Measurements from ENCODE around the gene PLCB4. TPM values are rescaled to one million over a fixed set of nuclear protein-coding genes. Genes with fewer than 3 reads are reported as not detected.

The PLCB4 gene
- total RNA-seq, 1 experiment from 2014 or later, result 0.91 TPM

DNA sequence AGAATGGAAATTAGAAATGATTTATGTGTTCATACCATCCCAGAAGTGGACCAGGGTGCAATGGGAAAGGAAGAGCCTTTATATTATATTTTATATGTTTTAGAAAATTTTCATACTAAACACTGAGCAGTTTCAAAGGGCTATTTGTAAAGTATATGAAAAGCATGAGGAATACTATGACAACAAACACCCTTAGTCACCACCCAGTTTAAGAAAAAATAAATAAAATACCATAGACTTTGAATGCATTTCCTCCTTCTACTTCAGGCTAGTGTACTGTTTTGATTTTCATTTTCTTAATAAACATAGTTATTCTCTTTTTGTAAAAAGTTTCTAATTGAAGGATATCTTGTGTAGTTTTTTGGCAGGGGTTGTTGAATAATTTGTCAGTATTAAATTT is 191.1 kb downstream of the PLCB4 start:
- CTCF ChIA-PET, result no interaction called here
- peaks cover 8% of the 10 kb centered on the region for H3K9me3 Mint-ChIP-seq (ENCODE audit: unreplicated experiment)
- TF ChIP-seq, protein P1, sequence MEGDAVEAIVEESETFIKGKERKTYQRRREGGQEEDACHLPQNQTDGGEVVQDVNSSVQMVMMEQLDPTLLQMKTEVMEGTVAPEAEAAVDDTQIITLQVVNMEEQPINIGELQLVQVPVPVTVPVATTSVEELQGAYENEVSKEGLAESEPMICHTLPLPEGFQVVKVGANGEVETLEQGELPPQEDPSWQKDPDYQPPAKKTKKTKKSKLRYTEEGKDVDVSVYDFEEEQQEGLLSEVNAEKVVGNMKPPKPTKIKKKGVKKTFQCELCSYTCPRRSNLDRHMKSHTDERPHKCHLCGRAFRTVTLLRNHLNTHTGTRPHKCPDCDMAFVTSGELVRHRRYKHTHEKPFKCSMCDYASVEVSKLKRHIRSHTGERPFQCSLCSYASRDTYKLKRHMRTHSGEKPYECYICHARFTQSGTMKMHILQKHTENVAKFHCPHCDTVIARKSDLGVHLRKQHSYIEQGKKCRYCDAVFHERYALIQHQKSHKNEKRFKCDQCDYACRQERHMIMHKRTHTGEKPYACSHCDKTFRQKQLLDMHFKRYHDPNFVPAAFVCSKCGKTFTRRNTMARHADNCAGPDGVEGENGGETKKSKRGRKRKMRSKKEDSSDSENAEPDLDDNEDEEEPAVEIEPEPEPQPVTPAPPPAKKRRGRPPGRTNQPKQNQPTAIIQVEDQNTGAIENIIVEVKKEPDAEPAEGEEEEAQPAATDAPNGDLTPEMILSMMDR (IDR thresholded peaks at IDR 0.05; ENCODE audit: unreplicated experiment), result no peak
- H3K4me1 Mint-ChIP-seq (ENCODE audit: insufficient read depth, unreplicated experiment), result peaks cover 4% of the 10 kb centered on the region
- no peak for DNase-seq (ENCODE audit: unreplicated experiment)
- intact Hi-C loops (cut with micrococcal nuclease), result no loop called here
- no TSS peak for BruUV-seq (replicated peaks)
- no peaks in the 10 kb centered on the region for H3K36me3 Mint-ChIP-seq (ENCODE audit: insufficient read depth, unreplicated experiment)
- H3K27me3 Mint-ChIP-seq (ENCODE audit: insufficient read depth, unreplicated experiment), result no peaks in the 10 kb centered on the region
- no peak overlapping the region for H3K27ac Mint-ChIP-seq (ENCODE audit: low read depth, unreplicated experiment)
- H3K4me3 Mint-ChIP-seq (ENCODE audit: unreplicated experiment), result no peak overlapping the region
- POLR2A ChIA-PET, result no interaction called here

DNA sequence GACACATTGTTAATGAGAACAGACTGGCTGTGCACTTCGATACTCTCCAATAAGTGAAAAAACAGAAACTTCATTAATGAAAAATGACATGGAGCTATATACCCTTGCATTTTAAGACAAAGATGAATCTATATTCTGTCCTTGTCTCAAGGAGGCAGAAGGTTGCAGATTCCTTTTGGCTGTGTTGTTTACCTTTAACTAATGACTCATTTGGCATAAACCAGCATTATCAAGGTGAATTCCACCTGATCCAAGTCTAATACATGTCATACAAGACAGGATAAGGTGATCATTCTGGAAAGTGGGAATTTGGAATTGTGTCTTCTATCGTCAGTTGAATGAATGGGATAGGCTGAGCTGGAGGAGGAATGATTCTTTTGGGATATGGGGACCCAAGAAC is 192.9 kb downstream of the PLCB4 start:
- Mint-ChIP-seq H3K27ac (ENCODE audit: low read depth, unreplicated experiment) (no peak overlapping the region), H3K9me3 (ENCODE audit: unreplicated experiment) (peaks cover 8% of the 10 kb centered on the region), H3K4me3 (ENCODE audit: unreplicated experiment) (no peak overlapping the region), H3K27me3 (ENCODE audit: insufficient read depth, unreplicated experiment) (no peaks in the 10 kb centered on the region), H3K4me1 (ENCODE audit: insufficient read depth, unreplicated experiment) (peaks cover 4% of the 10 kb centered on the region), H3K36me3 (ENCODE audit: insufficient read depth, unreplicated experiment) (no peaks in the 10 kb centered on the region)
- intact Hi-C loops (cut with micrococcal nuclease), result no loop called here
- CTCF ChIA-PET, result interaction anchor here (0.7 to 2.7 kb wide), 5 partner anchors 9 to 501 kb away, joined by 4 to 9 read pairs (median 6); no protein-coding TSS in a partner anchor
- no TSS peak for BruUV-seq (replicated peaks)
- peak; percentile 19 for DNase-seq (ENCODE audit: unreplicated experiment)
- POLR2A ChIA-PET, result interaction anchor here (0.8 to 1.7 kb wide), 3 partner anchors 14 to 46 kb away, joined by 3 to 6 read pairs (median 4); no protein-coding TSS in a partner anchor
- TF ChIP-seq, protein P1 (IDR thresholded peaks at IDR 0.05; ENCODE audit: unreplicated experiment), result no peak

DNA sequence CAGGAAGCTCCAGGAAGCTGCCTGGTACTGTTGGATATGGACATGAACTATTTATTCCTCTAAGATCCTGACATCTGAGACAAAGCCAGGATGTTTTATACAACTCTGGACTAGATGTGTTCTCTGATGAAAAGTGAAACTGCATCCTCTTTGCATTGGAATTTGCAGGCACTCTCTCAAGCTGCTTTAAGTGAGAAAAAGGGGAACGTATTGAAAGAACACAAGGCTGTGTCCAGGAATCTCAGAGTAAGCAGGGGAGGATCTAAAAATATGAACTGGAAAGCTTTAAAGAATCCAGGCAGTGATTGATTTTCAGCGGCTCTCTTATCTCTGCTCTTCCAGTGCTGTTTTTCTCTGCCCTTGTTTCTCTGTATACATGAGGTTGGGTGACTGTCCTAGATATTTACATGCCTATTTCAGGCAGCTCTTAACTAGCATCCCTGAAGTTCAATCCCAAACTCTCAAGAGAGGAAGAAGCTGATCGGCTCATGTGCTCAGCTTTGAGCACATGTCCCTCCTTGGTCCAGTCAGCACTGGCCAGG is 193.8 kb downstream of the PLCB4 start:
- H3K27me3 Mint-ChIP-seq (ENCODE audit: insufficient read depth, unreplicated experiment), result no peaks in the 10 kb centered on the region
- no TSS peak for BruUV-seq (replicated peaks)
- H3K9me3 Mint-ChIP-seq (ENCODE audit: unreplicated experiment), result peaks cover 8% of the 10 kb centered on the region
- H3K36me3 Mint-ChIP-seq (ENCODE audit: insufficient read depth, unreplicated experiment), result no peaks in the 10 kb centered on the region
- H3K4me1 Mint-ChIP-seq (ENCODE audit: insufficient read depth, unreplicated experiment), result peaks cover 4% of the 10 kb centered on the region
- DNase-seq (ENCODE audit: unreplicated experiment), result no peak
- no peak overlapping the region for H3K27ac Mint-ChIP-seq (ENCODE audit: low read depth, unreplicated experiment)
- no peak overlapping the region for H3K4me3 Mint-ChIP-seq (ENCODE audit: unreplicated experiment)
- CTCF ChIA-PET, result interaction anchor here (0.5 to 2.7 kb wide), 9 partner anchors 9 to 502 kb away, joined by 3 to 9 read pairs (median 4); no protein-coding TSS in a partner anchor
- TF ChIP-seq, protein P1 (IDR thresholded peaks at IDR 0.05; ENCODE audit: unreplicated experiment), result no peak
- intact Hi-C loops (cut with micrococcal nuclease), result no loop called here
- POLR2A ChIA-PET, result interaction anchor here (0.6 to 1.7 kb wide), 4 partner anchors 9 to 45 kb away, joined by 4 to 7 read pairs (median 5); no protein-coding TSS in a partner anchor

DNA sequence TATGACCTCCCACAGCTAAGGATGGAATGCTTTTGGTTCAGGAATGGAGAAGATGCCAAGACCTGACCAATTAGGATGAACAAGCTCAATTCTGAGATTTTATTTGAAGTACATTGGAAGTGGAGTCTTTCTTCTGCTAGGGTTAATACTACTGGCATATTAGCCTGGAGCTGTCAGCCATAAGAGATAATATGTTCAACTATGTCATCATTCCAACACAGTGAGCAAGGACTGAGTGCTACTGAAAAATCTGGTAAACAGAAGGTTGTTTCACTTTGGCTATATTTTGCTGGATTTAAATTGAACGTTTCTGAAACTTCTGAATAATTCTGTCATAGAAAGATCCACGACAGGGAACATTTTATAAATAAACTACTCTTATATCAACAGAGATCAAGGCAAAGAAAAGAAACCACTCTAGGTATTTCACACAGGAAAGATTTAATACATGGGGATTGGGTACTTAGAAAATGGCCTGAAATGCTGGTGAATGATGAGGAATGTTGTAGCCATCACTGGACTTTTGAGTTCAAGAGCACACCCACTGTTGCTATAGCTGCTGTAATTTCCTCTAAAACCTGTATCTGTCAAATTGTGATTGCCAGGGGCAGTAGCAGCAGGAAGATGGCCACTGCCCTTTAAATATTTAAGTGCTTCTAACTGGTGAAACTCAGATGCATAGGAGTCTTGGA is 200.5 kb downstream of the PLCB4 start:
- TF ChIP-seq, protein P1 (IDR thresholded peaks at IDR 0.05; ENCODE audit: unreplicated experiment), result no peak
- H3K27ac Mint-ChIP-seq (ENCODE audit: low read depth, unreplicated experiment), result no peak overlapping the region
- no peaks in the 10 kb centered on the region for H3K9me3 Mint-ChIP-seq (ENCODE audit: unreplicated experiment)
- no peaks in the 10 kb centered on the region for H3K36me3 Mint-ChIP-seq (ENCODE audit: insufficient read depth, unreplicated experiment)
- POLR2A ChIA-PET, result interaction anchor here (1.2 kb wide), 1 partner anchor 14 kb away, joined by 3 read pairs; no protein-coding TSS in a partner anchor
- BruUV-seq (replicated peaks), result no TSS peak
- H3K4me1 Mint-ChIP-seq (ENCODE audit: insufficient read depth, unreplicated experiment), result no peaks in the 10 kb centered on the region
- intact Hi-C loops (cut with micrococcal nuclease), result no loop called here
- CTCF ChIA-PET, result interaction anchor here (0.6 kb wide), 2 partner anchors 195 to 341 kb away, joined by 3 read pairs; no protein-coding TSS in a partner anchor
- H3K27me3 Mint-ChIP-seq (ENCODE audit: insufficient read depth, unreplicated experiment), result no peaks in the 10 kb centered on the region
- no peak overlapping the region for H3K4me3 Mint-ChIP-seq (ENCODE audit: unreplicated experiment)
- DNase-seq (ENCODE audit: unreplicated experiment), result no peak

All from MCF 10A (cell line).